SK-N-SH (cell line): ENCODE data around the gene DENND1C. TPM values are rescaled to one million over a fixed set of nuclear protein-coding genes. Genes with fewer than 3 reads are reported as not detected.

ENCODE experiments used
- CTCF ChIA-PET: fragments of 300-600, 350-600 bp; formaldehyde crosslinking; extraction: SDS; loops from one replicate; lab custom pipeline; 2021; lab: Yijun Ruan, JAX
- POLR2A ChIA-PET: fragments of 350-600 bp; sonication (Branson Sonifier 250); formaldehyde crosslinking; extraction: SDS; loops from one replicate; lab custom pipeline; 2020; ENCODE audit warnings: antibody characterized with exemption, inconsistent platforms; lab: Yijun Ruan, JAX
- DNase-seq: peaks from one replicate; pipeline ENCODE4 v3.0.0; 2012
- H2AFZ ChIP-seq: fragments of 200-600 bp; sonication (generic); 2 replicates; pipeline ENCODE4 v1.8.1; 2016; ENCODE audit warnings: antibody characterized with exemption, mild to moderate bottlenecking, low read depth
- H3F3A ChIP-seq: fragments of 200-600 bp; sonication (generic); replicated peaks from 2 replicates; pipeline ENCODE3; 2016; ENCODE audit warnings: antibody characterized with exemption, mild to moderate bottlenecking; ENCODE audit not compliant: insufficient read depth
- H3K27ac ChIP-seq, 2 experiments: fragments of 200-500 bp in 1 of 2; fragments of 200-600 bp in 1 of 2; sonication (Bioruptor generic) in 1 of 2; sonication (generic), shearing (Covaris generic) in 1 of 2; 2 replicates each; pipeline versions ENCODE4 v1.5.1 to v1.6.1; 2014 to 2016; ENCODE audit warnings: low read depth in 2 of 2, inconsistent platforms in 1 of 2, low read length in 1 of 2, mild to moderate bottlenecking in 1 of 2, mixed read lengths in 1 of 2
- H3K27me3 ChIP-seq: fragments of 200-600 bp; sonication (generic), shearing (Covaris generic); 2 replicates; pipeline ENCODE4 v1.6.1; 2016; ENCODE audit warnings: mixed run types; ENCODE audit not compliant: insufficient read depth
- H3K36me3 ChIP-seq, 2 experiments: fragments of 200-500 bp in 1 of 2; fragments of 200-600 bp in 1 of 2; sonication (Bioruptor generic) in 1 of 2; sonication (generic) in 1 of 2; replicated peaks in 1 of 2; 2 replicates each; pipeline versions ENCODE3 to v1.5.1; 2014 to 2016; ENCODE audit warnings: low read length in 1 of 2, mild to moderate bottlenecking in 1 of 2; ENCODE audit not compliant: insufficient read depth in 2 of 2, control insufficient read depth in 1 of 2
- H3K4me1 ChIP-seq, 2 experiments: fragments of 200-500 bp in 1 of 2; fragments of 200-600 bp in 1 of 2; sonication (Bioruptor generic) in 1 of 2; sonication (generic), shearing (Covaris generic) in 1 of 2; 2 replicates each; pipeline versions ENCODE4 v1.5.1 to v1.6.1; 2014 to 2016; ENCODE audit warnings: low read depth in 1 of 2, low read length in 1 of 2, mixed run types in 1 of 2; ENCODE audit not compliant: insufficient read depth in 2 of 2, control insufficient read depth in 1 of 2
- H3K4me2 ChIP-seq: fragments of 200-600 bp; sonication (generic), shearing (Covaris generic); 2 replicates; pipeline ENCODE4 v1.6.1; 2017; ENCODE audit warnings: mixed run types
- H3K4me3 ChIP-seq, 2 experiments: fragments of 200-500 bp in 1 of 2; fragments of 200-600 bp in 1 of 2; sonication (Bioruptor generic) in 1 of 2; sonication (generic), shearing (Covaris generic) in 1 of 2; 2 replicates each; pipeline versions ENCODE4 v1.5.1 to v1.8.1; 2014 to 2016; ENCODE audit warnings: low read depth in 2 of 2, inconsistent platforms in 1 of 2, low read length in 1 of 2, mild to moderate bottlenecking in 1 of 2, mixed read lengths in 1 of 2, moderate library complexity in 1 of 2
- H3K79me2 ChIP-seq: fragments of 200-600 bp; sonication (generic); 2 replicates; pipeline ENCODE4 v1.8.1; 2017; ENCODE audit warnings: mild to moderate bottlenecking; ENCODE audit not compliant: insufficient read depth
- H3K9ac ChIP-seq: fragments of 200-600 bp; sonication (generic); 2 replicates; pipeline ENCODE4 v1.6.1; 2017; ENCODE audit warnings: mixed run types
- H3K9me2 ChIP-seq: fragments of 200-600 bp; sonication (generic); 2 replicates; pipeline ENCODE4 v1.6.1; 2017; ENCODE audit warnings: mixed run types
- H3K9me3 ChIP-seq: fragments of 200-600 bp; sonication (generic); 2 replicates; pipeline ENCODE4 v1.6.1; 2017; ENCODE audit warnings: mixed run types, mild to moderate bottlenecking, moderate library complexity
- H4K20me1 ChIP-seq: fragments of 200-600 bp; sonication (generic); 2 replicates; pipeline ENCODE4 v1.6.1; 2017; ENCODE audit warnings: mild to moderate bottlenecking, mixed run types; ENCODE audit not compliant: insufficient read depth
- CHD2 ChIP-seq: fragments of 150-350 bp; IDR thresholded peaks from 2 replicates; pipeline ENCODE4 v1.6.1; 2018; ENCODE audit warnings: low read length; ENCODE audit not compliant: partially characterized antibody
- ELF1 ChIP-seq: IDR thresholded peaks from 2 replicates; pipeline ENCODE4 v1.4.0; 2012
- EP300 ChIP-seq, 2 experiments: IDR thresholded peaks; 2 replicates each; pipeline versions ENCODE4 v1.4.0 to v1.6.1; 2012; ENCODE audit warnings: borderline replicate concordance in 1 of 2, low read depth in 1 of 2, low read length in 1 of 2
- EZH2phosphoT487 ChIP-seq: fragments of 200-600 bp; sonication (generic); IDR thresholded peaks from 2 replicates; pipeline ENCODE4 v1.6.1; 2017; ENCODE audit warnings: low read depth, mixed run types, mild to moderate bottlenecking, antibody characterized with exemption, moderate library complexity, borderline replicate concordance
- FOSL2 ChIP-seq: IDR thresholded peaks from 2 replicates; pipeline ENCODE4 v1.4.0; 2012; ENCODE audit warnings: low read depth, mild to moderate bottlenecking, moderate library complexity, borderline replicate concordance
- FOXM1 ChIP-seq: IDR thresholded peaks from 2 replicates; pipeline ENCODE4 v1.4.0; 2012; ENCODE audit warnings: low read depth, mild to moderate bottlenecking
- GABPA ChIP-seq: IDR thresholded peaks from 2 replicates; pipeline ENCODE4 v1.4.0; 2012; ENCODE audit warnings: low read depth, mild to moderate bottlenecking
- GATA2 ChIP-seq: sonication (generic); formaldehyde crosslinking; IDR thresholded peaks from 2 replicates; pipeline ENCODE4 v1.5.0; 2020; ENCODE audit warnings: mild to moderate bottlenecking, missing genetic modification reagents
- IRF3 ChIP-seq: fragments of 150-350 bp; IDR thresholded peaks from 2 replicates; pipeline ENCODE4 v1.6.1; 2016; ENCODE audit warnings: mild to moderate bottlenecking, low read depth, low read length
- MAX ChIP-seq: IDR thresholded peaks from 2 replicates; pipeline ENCODE4 v1.4.0; 2012; ENCODE audit warnings: low read depth
- NFIC ChIP-seq: IDR thresholded peaks from 2 replicates; pipeline ENCODE4 v1.4.0; 2012; ENCODE audit warnings: borderline replicate concordance
- NRF1 ChIP-seq: IDR thresholded peaks from 2 replicates; pipeline ENCODE4 v1.6.1; 2012; ENCODE audit warnings: low read depth, mild to moderate bottlenecking, low read length
- POLR2AphosphoS5 ChIP-seq: IDR thresholded peaks from 2 replicates; pipeline ENCODE4 v1.6.1; 2012; ENCODE audit warnings: low read depth, low read length
- RAD21 ChIP-seq: IDR thresholded peaks from 2 replicates; pipeline ENCODE4 v1.6.1; 2012; ENCODE audit warnings: mild to moderate bottlenecking, low read length
- REST ChIP-seq: IDR thresholded peaks from 2 replicates; pipeline ENCODE4 v1.6.1; 2012; ENCODE audit warnings: mild to moderate bottlenecking, low read depth, low read length, moderate library complexity
- RXRA ChIP-seq: IDR thresholded peaks from 2 replicates; pipeline ENCODE4 v1.4.0; 2012; ENCODE audit warnings: low read depth, mild to moderate bottlenecking, borderline replicate concordance
- SIN3A ChIP-seq: IDR thresholded peaks from 2 replicates; pipeline ENCODE4 v1.6.1; 2012; ENCODE audit warnings: low read depth, mild to moderate bottlenecking, low read length, moderate library complexity, borderline replicate concordance
- TAF1 ChIP-seq: IDR thresholded peaks from 2 replicates; pipeline ENCODE4 v1.6.1; 2012; ENCODE audit warnings: low read depth, mild to moderate bottlenecking, low read length, moderate library complexity, borderline replicate concordance
- TEAD4 ChIP-seq: IDR thresholded peaks from 2 replicates; pipeline ENCODE4 v1.4.0; 2012; ENCODE audit warnings: mild to moderate bottlenecking, borderline replicate concordance; ENCODE audit not compliant: insufficient read depth
- YY1 ChIP-seq: IDR thresholded peaks from 2 replicates; pipeline ENCODE4 v1.4.0; 2012; ENCODE audit warnings: low read depth, mild to moderate bottlenecking
- WGBS: methylation state at CpG from one replicate; pipeline ENCODE4 v1.1.6; 2017; ENCODE audit warnings: low lambda C conversion rate; 5-methylcytosine and 5-hydroxymethylcytosine counted together
- polyA plus RNA-seq, 3 experiments: library from polyadenylated mRNA; depleted of rRNA; stranded (reverse); fragments of >200 nt; gene quantifications; 2 replicates each; pipeline ENCODE4 v1.2.3, GENCODE V29; 2012

DENND1C gene
- polyA plus RNA-seq, 1 of the 3 experiments (the other 2 are of a cell fraction) = 0.05 TPM

GRCh38 chr19:6495947-6496346, 14.4 kb upstream of the DENND1C start:
- POLR2A ChIA-PET = no interaction called here
- Histone ChIP-seq H3K4me2 (no peak overlapping the region), H3K36me3 (no peaks in the 10 kb centered on the region), H3K4me1 (no peaks in the 10 kb centered on the region; a peak in 1 of 4 replicates), H2AFZ (no peak overlapping the region), H3K9ac (no peak overlapping the region), H4K20me1 (no peaks in the 10 kb centered on the region), H3K27ac (no peak overlapping the region), H3K79me2 (no peaks in the 10 kb centered on the region), H3K9me3 (no peaks in the 10 kb centered on the region), H3K9me2 (no peaks in the 10 kb centered on the region), H3K27me3 (no peaks in the 10 kb centered on the region), H3F3A (no peaks in the 10 kb centered on the region), H3K4me3 (no peak overlapping the region)
- DNase-seq = no peak
- TF ChIP-seq TAF1 = no peak
- no peak for TF ChIP-seq RXRA
- no peak for TF ChIP-seq NFIC
- no peak for TF ChIP-seq POLR2AphosphoS5
- TF ChIP-seq FOXM1 = no peak
- no peak for TF ChIP-seq CHD2
- TF ChIP-seq REST = no peak
- no peak for TF ChIP-seq RAD21
- no peak for TF ChIP-seq YY1
- no peak for TF ChIP-seq GATA2
- TF ChIP-seq FOSL2 = no peak
- TF ChIP-seq ELF1 = no peak
- TF ChIP-seq MAX = no peak
- no peak for TF ChIP-seq EZH2phosphoT487
- TF ChIP-seq IRF3 = no peak
- TF ChIP-seq EP300 (IDR thresholded peaks at IDR 0.05; ENCODE audit: borderline replicate concordance in 1 of 2, low read depth in 1 of 2, low read length in 1 of 2) = no peak
- no peak for TF ChIP-seq TEAD4
- TF ChIP-seq NRF1 = no peak
- no peak for TF ChIP-seq GABPA
- no peak for TF ChIP-seq SIN3A
- WGBS = 90% methylated on average over 10 of the region's 19 CpGs
- CTCF ChIA-PET = no interaction called here
